ENCODE measurements around the gene FRMD4B.
"Not testable (repeated sequence)": the region's sequence is repeated elsewhere in the genome, so short reads cannot be mapped to it uniquely, and the experiment has no call there.

The FRMD4B gene

GRCh38 chr3:69266585-69266984, 119.3 kb downstream of the FRMD4B start:
- H4K20me1 ChIP-seq (ENCODE audit: insufficient read depth, low read length): no peaks in the 10 kb centered on the region
- no peak overlapping the region for H2AFZ ChIP-seq (ENCODE audit: low read length)
- H3K27ac ChIP-seq (ENCODE audit: low read depth, low read length, poor library complexity, severe bottlenecking): no peak overlapping the region
- no peaks in the 10 kb centered on the region for H3K9me2 ChIP-seq (ENCODE audit: low read depth, low read length)
- H3F3A ChIP-seq (ENCODE audit: insufficient read depth, low read length): no peaks in the 10 kb centered on the region
- no peak overlapping the region for H3K9ac ChIP-seq (ENCODE audit: low read length)
- no peaks in the 10 kb centered on the region for H3K4me1 ChIP-seq (ENCODE audit: insufficient read depth, low read length, severe bottlenecking)
- no peaks in the 10 kb centered on the region for H3K79me2 ChIP-seq (ENCODE audit: insufficient read depth, low read length)
- H3K9me3 ChIP-seq (ENCODE audit: low read length): no peaks in the 10 kb centered on the region
- no peaks in the 10 kb centered on the region for H3K36me3 ChIP-seq (ENCODE audit: insufficient read depth, low read length)
- H3K4me2 ChIP-seq (ENCODE audit: low read length): no peak overlapping the region
- no peaks in the 10 kb centered on the region for H3K27me3 ChIP-seq (ENCODE audit: insufficient read depth, low read length)
- no peak overlapping the region for H3K4me3 ChIP-seq (ENCODE audit: low read depth, low read length, poor library complexity, severe bottlenecking)
- TF ChIP-seq EZH2 (IDR thresholded peaks at IDR 0.05; ENCODE audit: borderline replicate concordance, low read length): no peak
- TF ChIP-seq, protein P1, sequence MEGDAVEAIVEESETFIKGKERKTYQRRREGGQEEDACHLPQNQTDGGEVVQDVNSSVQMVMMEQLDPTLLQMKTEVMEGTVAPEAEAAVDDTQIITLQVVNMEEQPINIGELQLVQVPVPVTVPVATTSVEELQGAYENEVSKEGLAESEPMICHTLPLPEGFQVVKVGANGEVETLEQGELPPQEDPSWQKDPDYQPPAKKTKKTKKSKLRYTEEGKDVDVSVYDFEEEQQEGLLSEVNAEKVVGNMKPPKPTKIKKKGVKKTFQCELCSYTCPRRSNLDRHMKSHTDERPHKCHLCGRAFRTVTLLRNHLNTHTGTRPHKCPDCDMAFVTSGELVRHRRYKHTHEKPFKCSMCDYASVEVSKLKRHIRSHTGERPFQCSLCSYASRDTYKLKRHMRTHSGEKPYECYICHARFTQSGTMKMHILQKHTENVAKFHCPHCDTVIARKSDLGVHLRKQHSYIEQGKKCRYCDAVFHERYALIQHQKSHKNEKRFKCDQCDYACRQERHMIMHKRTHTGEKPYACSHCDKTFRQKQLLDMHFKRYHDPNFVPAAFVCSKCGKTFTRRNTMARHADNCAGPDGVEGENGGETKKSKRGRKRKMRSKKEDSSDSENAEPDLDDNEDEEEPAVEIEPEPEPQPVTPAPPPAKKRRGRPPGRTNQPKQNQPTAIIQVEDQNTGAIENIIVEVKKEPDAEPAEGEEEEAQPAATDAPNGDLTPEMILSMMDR (IDR thresholded peaks at IDR 0.05; ENCODE audit: low read length): no peak

DNA sequence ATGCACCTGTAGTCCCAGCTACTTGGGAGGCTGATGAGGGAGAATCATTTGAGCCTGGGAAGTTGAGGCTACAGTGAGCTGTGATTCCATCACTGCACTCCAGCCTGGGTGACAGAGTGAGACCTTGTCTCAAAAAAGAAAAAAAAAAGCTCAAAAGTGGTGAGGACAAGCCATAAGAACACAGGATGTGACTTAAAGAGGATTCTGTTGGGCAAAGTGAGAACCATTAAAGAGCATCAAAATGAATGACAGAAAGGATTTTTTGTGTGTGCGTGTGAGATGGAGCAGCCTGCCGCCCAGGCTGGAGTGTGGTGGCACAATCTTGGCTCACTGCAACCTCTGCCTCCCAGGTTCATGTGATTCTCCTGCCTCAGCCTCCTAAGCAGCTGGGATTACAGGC, 119.8 kb downstream of the FRMD4B start:
- not testable (repeated sequence) for H3K9me3 ChIP-seq (ENCODE audit: low read length); H3K79me2 ChIP-seq (ENCODE audit: insufficient read depth, low read length); H2AFZ ChIP-seq (ENCODE audit: low read length); H3K4me3 ChIP-seq (ENCODE audit: low read depth, low read length, poor library complexity, severe bottlenecking); H3K27ac ChIP-seq (ENCODE audit: low read depth, low read length, poor library complexity, severe bottlenecking); H3K9ac ChIP-seq (ENCODE audit: low read length); H3K4me2 ChIP-seq (ENCODE audit: low read length); H3K4me1 ChIP-seq (ENCODE audit: insufficient read depth, low read length, severe bottlenecking); H3K36me3 ChIP-seq (ENCODE audit: insufficient read depth, low read length); H3K9me2 ChIP-seq (ENCODE audit: low read depth, low read length); H4K20me1 ChIP-seq (ENCODE audit: insufficient read depth, low read length); H3K27me3 ChIP-seq (ENCODE audit: insufficient read depth, low read length); H3F3A ChIP-seq (ENCODE audit: insufficient read depth, low read length)

DNA sequence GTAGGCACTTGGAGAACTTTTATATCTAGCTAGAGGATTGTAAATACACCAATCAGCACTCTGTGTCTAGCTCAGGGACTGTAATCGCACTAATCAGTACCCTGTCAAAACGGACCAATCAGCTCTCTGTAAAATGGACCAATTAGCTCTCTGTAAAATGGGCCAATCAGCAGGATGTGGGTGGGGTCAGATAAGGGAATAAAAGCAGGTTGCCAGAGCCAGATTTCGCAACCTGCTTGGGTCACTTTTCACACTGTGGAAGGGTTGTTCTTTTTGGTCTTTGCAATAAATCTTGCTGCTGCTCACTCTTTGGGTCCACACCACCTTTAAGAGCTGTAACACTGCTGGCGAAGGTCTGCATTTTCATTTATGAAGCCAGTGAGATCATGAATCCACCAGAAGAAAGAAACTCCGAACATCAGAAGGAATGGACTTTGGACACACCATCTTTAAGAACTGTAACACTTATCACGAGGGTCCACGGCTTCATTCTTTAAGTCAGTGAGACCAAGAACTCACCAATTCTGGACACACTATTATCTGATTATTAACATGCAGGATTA, 125.0 kb downstream of the FRMD4B start:
- H3K4me1 ChIP-seq (ENCODE audit: insufficient read depth, low read length, severe bottlenecking); H4K20me1 ChIP-seq (ENCODE audit: insufficient read depth, low read length); H3K27me3 ChIP-seq (ENCODE audit: insufficient read depth, low read length); H3K36me3 ChIP-seq (ENCODE audit: insufficient read depth, low read length); H2AFZ ChIP-seq (ENCODE audit: low read length); H3K9me2 ChIP-seq (ENCODE audit: low read depth, low read length); H3K4me2 ChIP-seq (ENCODE audit: low read length); H3K9me3 ChIP-seq (ENCODE audit: low read length); H3K27ac ChIP-seq (ENCODE audit: low read depth, low read length, poor library complexity, severe bottlenecking); H3K79me2 ChIP-seq (ENCODE audit: insufficient read depth, low read length); H3K9ac ChIP-seq (ENCODE audit: low read length); H3F3A ChIP-seq (ENCODE audit: insufficient read depth, low read length); H3K4me3 ChIP-seq (ENCODE audit: low read depth, low read length, poor library complexity, severe bottlenecking): not testable (repeated sequence)

- TF ChIP-seq, protein P1 (IDR thresholded peaks at IDR 0.05; ENCODE audit: low read length): no peak
- no peak for TF ChIP-seq EZH2 (IDR thresholded peaks at IDR 0.05; ENCODE audit: borderline replicate concordance, low read length)
- no peak overlapping the region for H3K27ac ChIP-seq (ENCODE audit: low read depth, low read length, poor library complexity, severe bottlenecking)
- H3K36me3 ChIP-seq (ENCODE audit: insufficient read depth, low read length): no peaks in the 10 kb centered on the region
- no peaks in the 10 kb centered on the region for H3F3A ChIP-seq (ENCODE audit: insufficient read depth, low read length)
- no peaks in the 10 kb centered on the region for H3K9me3 ChIP-seq (ENCODE audit: low read length)
- no peak overlapping the region for H3K4me3 ChIP-seq (ENCODE audit: low read depth, low read length, poor library complexity, severe bottlenecking)
- no peaks in the 10 kb centered on the region for H4K20me1 ChIP-seq (ENCODE audit: insufficient read depth, low read length)
- no peaks in the 10 kb centered on the region for H3K9me2 ChIP-seq (ENCODE audit: low read depth, low read length)
- no peaks in the 10 kb centered on the region for H3K4me1 ChIP-seq (ENCODE audit: insufficient read depth, low read length, severe bottlenecking)
- H3K79me2 ChIP-seq (ENCODE audit: insufficient read depth, low read length): no peaks in the 10 kb centered on the region
- no peak overlapping the region for H3K4me2 ChIP-seq (ENCODE audit: low read length)
- H2AFZ ChIP-seq (ENCODE audit: low read length): no peak overlapping the region
- H3K9ac ChIP-seq (ENCODE audit: low read length): no peak overlapping the region
- no peaks in the 10 kb centered on the region for H3K27me3 ChIP-seq (ENCODE audit: insufficient read depth, low read length)
Measured at GRCh38 chr3:69260216-69260787, 125.6 kb downstream of the FRMD4B start.

Data from OCI-LY1 (cell line).